Motor neuron (in vitro differentiated cells): ENCODE measurements around the gene ARHGAP35. TPM values are rescaled to one million over a fixed set of nuclear protein-coding genes. Genes with fewer than 3 reads are reported as not detected.
"Not testable (repeated sequence)": the region's sequence is repeated elsewhere in the genome, so short reads cannot be mapped to it uniquely, and the experiment has no call there.

ENCODE experiments used
- ATAC-seq, 8 experiments: fragments of 200-7000 bp; cut with Tn5 transposase; replicated peaks in 6 of 8; 2 replicates each; pipeline ENCODE4 v1.8.0; 2021; ENCODE audit warnings: mild to moderate bottlenecking in 8 of 8, moderate library complexity in 8 of 8
- H3K27ac ChIP-seq, 2 donors: fragments of 250-450 bp; sonication (Bioruptor Pico); 2 replicates each; pipeline ENCODE4 v1.9.0; 2021; ENCODE audit warnings: antibody characterized with exemption in 2 of 2, mild to moderate bottlenecking in 2 of 2, moderate library complexity in 1 of 2
- H3K4me1 ChIP-seq, 2 donors: fragments of 250-450 bp; sonication (Bioruptor Pico); replicated peaks in 1 of 2; 2 replicates each; pipeline ENCODE4 v1.6.1; 2021; ENCODE audit warnings: antibody characterized with exemption in 2 of 2, mild to moderate bottlenecking in 2 of 2, moderate library complexity in 1 of 2
- H3K4me3 ChIP-seq, 5 donors: fragments of 250-450 bp; sonication (Bioruptor Pico); 2 replicates each; pipeline ENCODE4 v1.9.0; 2021; ENCODE audit warnings: antibody characterized with exemption in 5 of 5, mild to moderate bottlenecking in 5 of 5, moderate library complexity in 4 of 5
- WGBS, 10 experiments: fragments of 450-650 bp; shearing (Covaris generic); methylation state at CpG; one replicate each; pipeline ENCODE4 v1.0.0; 2022; 5-methylcytosine and 5-hydroxymethylcytosine counted together
- in situ Hi-C, 9 experiments: fragments of 400-800 bp; cut with MboI; loops; one replicate each; pipeline ENCODE4 v1.15.0; 2021; ENCODE audit warnings: low sequenced_read_pairs in 9 of 9, low pct_unique_long_range_greater_than_20kb in 2 of 9; ENCODE audit not compliant: unreplicated experiment in 9 of 9
- total RNA-seq, 8 experiments: library from RNA; unstranded; fragments of 300-600 nt; gene quantifications; 2 replicates each; pipeline versions ENCODE4 v1.2.3 to v1.2.4, GENCODE V29; 2022

The ARHGAP35 gene
- total RNA-seq = 10 to 100 TPM; 17.5 to 53.7 (median 41.3) TPM

GRCh38 chr19:46860846-46861690, at the start of gene ARHGAP35:
ARHGAP35 (plus strand) TSS chr19:46860997; CDS start chr19:46918676, 57,679 bp downstream.
- Histone ChIP-seq H3K27ac (peak within 1 kb of the TSS; percentile 96 to 99), H3K4me1 (peaks cover 23 to 27% of the 10 kb centered on the region in 2 donors), H3K4me3 (peak within 1 kb of the TSS; percentile 51 to 77 (median 63))
- 0% methylated on average over 1 of the region's 91 CpGs; no CpG with 5 or more reads in 8 of the 10 experiments for WGBS, 10 experiments
- ATAC-seq = peak; percentile 1 to 44 (median 28)
- in situ Hi-C loops = loop anchor here in 4 of 9 experiments (25.0 kb wide), 1 partner anchor 126 kb away; no protein-coding TSS in a partner anchor

- peak; percentile 20 to 92 (median 80) for ATAC-seq
- H3K4me3 ChIP-seq = no peak overlapping the region
- 10 to 76% (median 49%) methylated on average over 2 to 8 of the region's 24 CpGs; no CpG with 5 or more reads in 4 of the 10 experiments for WGBS, 10 experiments
- in situ Hi-C loops = no loop called here
- peaks cover 15 to 17% of the 10 kb centered on the region in 2 donors for H3K4me1 ChIP-seq
- H3K27ac ChIP-seq = peak overlapping the region; percentile 19 to 52
These were observed 47.6 kb upstream of the ARHGAP35 start for GRCh38 chr19:46812977-46813838.

- in situ Hi-C loops = no loop called here
- Histone ChIP-seq H3K4me3 (no peak overlapping the region), H3K4me1 (peaks cover 15 to 17% of the 10 kb centered on the region in 2 donors), H3K27ac (no peak overlapping the region)
- ATAC-seq = peak in 3 of 8 experiments; percentile 36 to 65 (median 58)
- 18 to 100% (median 86%) methylated on average over 1 to 4 of the region's 7 CpGs; no CpG with 5 or more reads in 1 of the 10 experiments for WGBS, 10 experiments
These were observed 46.9 kb upstream of the ARHGAP35 start for GRCh38 chr19:46813839-46814358.

GRCh38 chr19:46815833-46816627, 44.8 kb upstream of the ARHGAP35 start:
- Histone ChIP-seq H3K4me3 (no peak overlapping the region), H3K27ac (no peak overlapping the region), H3K4me1 (peaks cover 28 to 32% of the 10 kb centered on the region in 2 donors)
- in situ Hi-C loops = no loop called here
- no peak for ATAC-seq
- 62 to 100% (median 80%) methylated on average over 1 to 8 of the region's 18 CpGs; no CpG with 5 or more reads in 3 of the 10 experiments for WGBS, 10 experiments

GRCh38 chr19:46818812-46819211, 42.0 kb upstream of the ARHGAP35 start:
- peak in 4 of 8 experiments; percentile 15 to 86 (median 71) for ATAC-seq
- H3K4me1 ChIP-seq = peaks cover 19 to 23% of the 10 kb centered on the region in 2 donors
- in situ Hi-C loops = no loop called here
- no peak overlapping the region for H3K4me3 ChIP-seq
- H3K27ac ChIP-seq = no peak overlapping the region
- WGBS, 10 experiments = 80 to 100% (median 88%) methylated on average over 1 to 2 of the region's 2 CpGs; no CpG with 5 or more reads in 5 of the 10 experiments

GRCh38 chr19:46821512-46822409, 39.0 kb upstream of the ARHGAP35 start:
- WGBS, 10 experiments = 62 to 100% (median 85%) methylated on average over 1 to 8 of the region's 18 CpGs; no CpG with 5 or more reads in 4 of the 10 experiments
- ATAC-seq = peak in 7 of 8 experiments; percentile 4 to 70 (median 31)
- Histone ChIP-seq H3K4me3 (no peak overlapping the region), H3K4me1 (peaks cover 17 to 21% of the 10 kb centered on the region in 2 donors), H3K27ac (peak overlapping the region in 1 of 2 donors; percentile 21)
- in situ Hi-C loops = no loop called here

- in situ Hi-C loops = not testable (repeated sequence)
- WGBS, 10 experiments = 84 to 100% (median 88%) methylated on average over 2 to 4 of the region's 4 CpGs; no CpG with 5 or more reads in 4 of the 10 experiments
These were observed 38.4 kb upstream of the ARHGAP35 start for GRCh38 chr19:46822410-46822787.

GRCh38 chr19:46823049-46823448, 37.7 kb upstream of the ARHGAP35 start:
- WGBS, 10 experiments = 13 to 100% (median 85%) methylated on average over 1 to 3 of the region's 6 CpGs; no CpG with 5 or more reads in 2 of the 10 experiments
- Histone ChIP-seq H3K4me3 (no peak overlapping the region), H3K27ac (no peak overlapping the region), H3K4me1 (peaks cover 17 to 21% of the 10 kb centered on the region in 2 donors)
- in situ Hi-C loops = no loop called here
- ATAC-seq = no peak

More at GRCh38 chr19:46822410-46822787, 38.4 kb upstream of the ARHGAP35 start:
- H3K27ac ChIP-seq, H3K4me3 ChIP-seq: not testable (repeated sequence)
- H3K4me1 ChIP-seq = peaks cover 17 to 21% of the 10 kb centered on the region in 2 donors
- peak in 1 of 8 experiments; percentile 35 for ATAC-seq

GRCh38 chr19:46824890-46825730, 35.7 kb upstream of the ARHGAP35 start:
- H3K4me3 ChIP-seq = no peak overlapping the region
- no peak for ATAC-seq
- WGBS, 10 experiments = 25 to 100% (median 88%) methylated on average over 1 to 13 of the region's 21 CpGs
- peaks cover 11 to 17% of the 10 kb centered on the region in 2 donors for H3K4me1 ChIP-seq
- no peak overlapping the region for H3K27ac ChIP-seq
- in situ Hi-C loops = loop anchor here in 1 of 9 experiments (25.0 kb wide), 1 partner anchor 213 kb away; the partner anchor contains the start of gene CALM3

GRCh38 chr19:46825731-46826055, 35.1 kb upstream of the ARHGAP35 start:
- WGBS, 10 experiments = 28 to 92% (median 81%) methylated on average over 2 to 5 of the region's 5 CpGs
- no peak for ATAC-seq
- in situ Hi-C loops = loop anchor here in 1 of 9 experiments (25.0 kb wide), 1 partner anchor 213 kb away; the partner anchor contains the start of gene CALM3
- H3K4me1 ChIP-seq = peaks cover 5 to 11% of the 10 kb centered on the region in 2 donors
- H3K4me3 ChIP-seq = no peak overlapping the region
- no peak overlapping the region for H3K27ac ChIP-seq
